Measurements from ENCODE around the gene DPP6.
"Not testable (repeated sequence)": the region's sequence is repeated elsewhere in the genome, so short reads cannot be mapped to it uniquely, and the experiment has no call there.

DPP6 gene

DNA sequence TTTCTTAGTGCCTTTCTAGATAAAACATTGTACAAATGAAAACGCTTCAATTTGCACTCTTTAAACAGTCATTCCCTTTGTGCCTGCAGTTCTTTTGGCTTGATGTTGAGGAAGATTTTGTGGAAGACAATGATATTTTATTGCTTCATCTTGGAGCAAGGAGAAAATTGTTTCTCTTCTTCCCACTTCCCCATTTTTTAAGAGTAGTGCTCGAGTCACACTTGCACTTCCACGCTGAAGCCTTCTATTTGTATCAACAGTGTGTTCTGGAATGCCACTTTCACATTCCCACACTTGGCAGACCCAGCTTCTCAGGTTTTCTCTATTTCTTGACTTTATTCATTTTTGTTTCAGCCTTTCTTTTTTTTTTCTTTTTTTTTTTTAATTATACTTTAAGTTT is 581.4 kb downstream of the DPP6 start:
- no peak for DNase-seq

DNA sequence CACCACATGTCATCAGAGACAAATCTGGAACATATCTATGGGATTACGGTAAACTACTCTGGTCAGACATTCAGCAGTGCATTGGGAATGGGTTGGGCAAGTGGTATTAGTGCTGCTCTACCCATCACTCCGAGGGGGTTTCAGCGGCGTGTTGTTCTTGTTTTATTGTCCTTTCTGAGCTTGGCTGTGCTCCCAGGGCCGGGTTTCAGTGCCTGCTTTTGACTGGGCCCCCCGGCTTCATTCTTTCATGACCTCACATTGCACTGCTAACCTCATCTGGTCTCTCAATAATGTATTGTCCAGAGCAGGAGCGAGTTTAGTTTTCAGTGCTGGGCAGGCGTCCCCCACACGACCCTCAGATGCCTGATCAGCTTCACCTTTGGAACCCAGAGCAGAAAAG is 586.1 kb downstream of the DPP6 start:
- no peak for DNase-seq

DNA sequence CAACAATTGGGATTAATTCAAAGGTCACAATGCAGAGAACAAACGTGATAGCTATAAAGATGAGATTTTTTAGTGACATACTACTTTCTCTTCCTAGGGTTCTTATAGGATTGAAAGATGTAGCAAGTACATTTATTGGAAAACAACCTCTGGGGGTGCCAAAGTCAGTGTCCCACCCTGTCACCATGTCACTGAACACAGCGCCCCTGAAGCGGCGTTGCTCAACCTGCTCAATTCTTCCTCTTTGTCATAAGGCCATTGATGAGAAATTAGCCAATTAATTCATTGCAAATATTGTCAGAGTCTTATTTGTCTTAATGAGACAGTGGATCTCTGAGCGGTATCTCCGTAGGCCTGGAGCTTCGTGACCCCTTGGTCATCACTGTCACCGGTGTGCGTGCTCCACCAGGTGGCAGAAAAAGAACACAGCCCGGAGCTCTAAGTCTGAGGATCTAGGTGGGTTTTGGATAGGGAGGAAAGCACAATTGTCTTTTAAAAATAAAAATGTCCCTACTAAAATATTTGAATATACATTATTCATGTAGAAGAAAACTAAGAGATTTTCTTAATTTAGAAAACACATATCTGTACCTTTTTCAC is 588.2 kb downstream of the DPP6 start:
- no peak for DNase-seq

DNA sequence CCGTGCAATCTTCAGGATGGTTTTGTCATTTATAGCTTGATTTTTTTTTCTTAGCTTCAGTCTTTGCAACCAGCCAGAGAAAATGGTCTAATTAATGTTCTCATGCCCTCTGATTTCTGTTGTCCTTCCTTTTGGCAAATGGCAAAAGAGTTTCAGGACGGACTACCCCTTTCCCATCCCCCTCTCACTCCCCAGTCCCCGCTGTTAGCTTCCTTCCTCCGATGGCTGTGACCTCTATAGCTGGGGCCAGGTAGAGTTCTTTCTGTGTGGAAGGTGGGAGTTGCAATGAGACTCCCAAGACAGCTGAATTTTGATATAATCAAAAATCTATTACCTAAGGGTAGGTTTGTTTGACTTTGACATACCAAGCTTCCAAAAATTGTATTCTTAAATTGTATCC is 588.7 kb downstream of the DPP6 start:
- no peak for DNase-seq

DNA sequence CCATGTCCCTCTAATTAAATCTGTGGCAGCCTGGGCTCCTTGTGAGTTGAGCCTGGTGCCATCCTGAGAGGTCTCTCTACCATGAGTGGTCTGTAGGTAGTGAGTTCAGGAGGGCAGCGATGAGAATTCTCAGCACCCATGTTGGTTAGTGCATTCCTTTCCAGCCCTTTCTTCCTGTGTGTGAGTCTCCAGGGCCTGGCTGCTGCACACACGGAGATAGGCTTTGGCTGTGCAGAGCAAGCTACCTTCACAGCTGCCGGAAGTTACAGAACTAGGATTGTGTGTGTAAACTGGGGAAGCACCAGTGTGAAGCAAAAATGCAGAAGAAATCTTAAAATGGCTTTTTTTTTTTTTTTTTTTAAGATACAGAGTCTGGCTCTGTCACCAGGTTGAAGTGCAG is 592.2 kb downstream of the DPP6 start:
- DNase-seq: no peak

DNA sequence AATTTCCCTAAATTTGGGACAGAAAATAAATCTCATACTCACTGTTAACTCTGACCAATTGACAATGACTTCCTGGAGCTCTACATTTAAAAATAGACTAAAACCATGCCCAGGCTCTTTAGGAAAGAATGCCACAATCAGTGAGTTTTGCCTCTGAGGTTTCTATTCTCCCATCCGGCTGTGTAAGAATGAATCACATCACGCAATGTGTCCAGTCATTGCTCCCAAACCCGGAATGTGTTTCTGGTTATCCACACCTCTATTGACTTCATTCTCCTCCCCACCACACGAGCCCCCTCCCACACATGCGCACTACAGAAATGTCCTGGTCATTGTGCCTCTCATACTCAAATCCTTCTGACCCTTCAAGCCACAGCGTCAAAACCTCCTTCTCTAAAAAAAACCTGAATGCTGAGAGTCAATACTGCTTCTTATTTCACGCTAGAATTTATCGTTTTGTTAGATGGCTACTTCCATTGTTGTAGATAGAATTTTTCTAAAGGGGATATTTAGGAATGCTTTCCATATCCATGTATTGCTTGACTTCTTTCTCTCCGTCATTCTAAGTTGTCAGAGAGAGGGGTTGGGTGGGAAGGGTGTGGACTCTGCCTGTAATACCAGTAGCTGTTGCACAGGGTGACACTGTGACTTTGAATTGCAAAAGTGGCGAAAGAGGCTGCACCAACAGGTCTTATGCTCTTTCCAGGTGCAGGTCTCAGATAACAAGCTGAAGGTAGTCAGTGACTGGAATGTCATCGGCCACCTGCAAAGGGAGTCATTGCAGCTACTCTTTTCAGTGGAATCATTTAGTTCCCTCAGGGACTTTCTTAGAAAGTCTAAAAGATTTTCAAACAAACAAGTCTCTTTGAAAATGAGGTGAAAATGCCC is 594.2 kb downstream of the DPP6 start:
- no peak for DNase-seq

DNA sequence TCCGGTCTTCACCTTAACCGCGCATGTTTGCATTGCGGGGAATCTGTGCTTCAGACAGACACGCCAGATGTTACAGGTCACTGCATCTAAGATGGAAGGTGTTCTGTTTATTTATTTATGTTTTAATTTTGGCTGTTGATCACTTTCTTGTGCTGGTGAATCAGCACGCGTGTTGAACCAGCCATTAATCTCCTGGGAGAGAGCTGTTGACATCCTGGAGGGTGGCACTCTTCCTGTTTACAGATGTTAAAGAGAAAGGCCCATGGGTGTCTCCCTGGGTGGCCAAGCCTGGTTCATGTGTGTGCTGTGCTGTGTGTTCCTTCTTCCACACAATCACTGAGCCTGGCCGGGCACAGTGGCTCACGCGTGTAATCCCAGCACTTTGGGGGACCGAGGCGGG is 595.4 kb downstream of the DPP6 start:
- DNase-seq: no peak

DNA sequence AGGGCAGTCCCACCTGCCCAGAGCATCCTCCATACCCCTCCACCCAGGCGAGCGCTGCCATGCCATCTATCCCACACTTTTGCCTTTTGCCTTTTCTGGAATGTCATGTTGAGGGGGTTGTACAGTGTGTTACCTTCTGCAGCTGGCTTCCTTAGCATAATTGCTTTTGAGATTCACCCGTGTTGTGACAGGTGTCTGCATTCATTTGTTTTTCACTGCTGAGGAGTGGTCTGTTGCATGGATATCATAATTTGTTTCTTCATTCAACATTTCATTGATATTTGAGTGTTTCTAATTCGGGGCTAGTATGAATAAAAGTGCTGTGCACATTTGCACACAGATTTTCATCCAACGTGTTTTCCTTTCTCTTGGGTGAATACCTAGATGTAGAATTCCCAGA is 596.8 kb downstream of the DPP6 start:
- no peak for DNase-seq

DNA sequence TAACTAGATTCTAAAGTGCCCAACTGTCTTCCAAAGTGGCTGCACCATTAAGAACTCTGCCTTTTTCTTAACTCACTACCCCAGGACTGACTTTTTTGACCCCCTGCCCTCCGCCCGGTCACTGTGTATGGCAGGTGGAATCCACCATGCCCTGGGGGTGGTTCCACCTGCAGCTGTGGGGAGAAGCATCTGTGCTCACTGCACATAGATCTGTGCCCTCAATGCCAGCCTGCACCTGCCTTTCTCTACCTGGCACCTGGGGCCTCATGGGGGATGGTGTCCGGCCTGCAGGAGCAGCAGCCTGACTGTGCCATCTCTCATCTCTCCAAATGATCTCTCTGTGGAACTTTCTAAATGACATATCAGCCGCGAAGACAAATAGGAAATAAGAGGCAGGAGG is 597.2 kb downstream of the DPP6 start:
- DNase-seq: no peak

DNA sequence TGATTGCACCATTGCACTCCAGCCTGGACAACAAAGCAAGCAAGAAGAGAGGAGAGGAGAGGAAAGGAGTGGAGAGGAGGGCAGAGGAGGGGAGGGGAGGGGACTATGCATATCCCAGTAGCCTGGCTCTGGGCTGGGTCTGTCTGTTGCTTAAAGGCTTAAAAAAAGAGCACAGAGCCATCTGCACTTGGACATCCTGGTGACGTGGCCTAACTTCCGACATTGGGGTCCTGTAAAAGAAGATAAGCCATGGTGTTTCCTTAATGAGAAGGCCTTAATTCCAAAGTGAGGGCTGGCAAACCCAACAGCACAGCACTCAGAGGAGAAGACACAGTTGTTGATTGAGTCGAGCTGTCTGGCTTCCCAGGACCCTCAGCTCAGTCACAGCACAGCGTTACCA is 598.1 kb downstream of the DPP6 start:
- DNase-seq: no peak

DNA sequence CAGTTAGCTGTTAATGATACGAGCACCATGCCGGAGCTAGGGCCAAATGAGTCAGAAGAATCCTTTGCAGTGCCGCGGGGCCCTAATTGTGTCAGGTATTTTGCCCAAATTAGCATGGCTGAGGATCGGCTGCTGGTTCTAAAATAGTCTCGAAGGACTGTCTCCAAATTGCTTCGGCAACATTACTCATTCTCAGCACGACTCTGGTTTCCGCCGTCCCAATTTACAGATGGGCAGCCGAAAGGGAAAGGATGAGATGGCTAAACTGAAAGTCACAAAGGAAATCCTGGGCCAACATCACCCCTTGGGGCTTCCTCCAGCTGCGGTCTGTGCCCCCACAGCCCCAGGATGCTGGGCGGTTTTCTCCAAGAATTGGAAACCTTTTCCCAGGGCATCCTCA is 599.3 kb downstream of the DPP6 start:
- no peak for DNase-seq

DNA sequence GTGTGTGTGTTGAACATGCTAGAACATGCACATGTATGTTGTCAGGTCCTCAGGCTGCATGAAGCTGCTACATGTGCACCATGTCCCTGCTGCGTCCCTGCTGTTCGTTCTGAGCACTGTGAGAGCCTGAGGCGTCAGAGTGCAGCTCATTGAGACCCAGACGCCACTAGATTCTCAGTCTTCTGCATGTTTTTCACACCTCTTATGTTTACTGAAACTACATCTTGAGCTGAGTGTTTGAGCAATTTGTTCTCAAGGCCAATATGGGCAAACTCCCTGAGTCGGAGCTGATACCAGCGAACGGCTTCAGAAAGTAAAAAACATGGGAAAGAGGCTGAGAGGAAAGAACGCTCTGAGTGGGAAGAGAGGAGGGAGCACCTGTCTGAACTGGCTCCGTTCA is 600.4 kb downstream of the DPP6 start:
- DNase-seq: no peak

DNA sequence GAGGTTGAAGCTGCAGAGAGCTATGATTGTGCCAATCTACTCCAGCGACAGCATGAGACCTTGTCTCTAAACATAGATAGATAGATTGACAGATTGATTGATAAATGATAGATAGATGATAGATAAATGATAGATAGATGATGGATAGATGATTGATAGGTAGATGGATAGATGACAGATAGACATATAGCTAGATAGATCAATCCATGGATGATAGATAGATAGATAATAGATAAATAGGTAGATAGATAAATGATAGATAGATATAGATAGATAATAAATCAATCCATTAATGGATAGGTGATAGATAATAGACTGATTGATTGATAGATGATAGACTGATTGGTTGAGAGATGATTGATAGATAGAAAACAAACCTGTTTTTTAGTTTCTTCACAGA is 601.1 kb downstream of the DPP6 start:
- no peak for DNase-seq

DNA sequence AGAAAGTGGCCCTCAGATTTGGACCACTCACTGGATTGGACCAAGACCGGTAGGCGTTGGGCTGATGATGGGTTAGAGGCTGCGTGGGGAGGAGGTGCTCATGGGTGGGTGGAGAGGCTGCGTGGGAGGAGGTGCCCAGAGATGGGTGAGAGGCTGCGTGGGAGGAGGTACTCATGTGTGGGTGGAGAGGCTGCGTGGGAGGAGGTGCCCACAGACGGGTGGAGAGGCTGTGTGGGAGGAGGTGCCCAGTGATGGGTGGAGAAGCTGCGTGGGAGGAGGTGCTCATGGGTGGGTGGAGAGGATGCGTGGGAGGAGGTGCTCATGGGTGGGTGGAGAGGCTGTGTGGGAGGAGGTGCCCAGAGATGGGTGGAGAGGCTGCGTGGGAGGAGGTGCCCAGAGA is 604.4 kb downstream of the DPP6 start:
- no peak for DNase-seq

DNA sequence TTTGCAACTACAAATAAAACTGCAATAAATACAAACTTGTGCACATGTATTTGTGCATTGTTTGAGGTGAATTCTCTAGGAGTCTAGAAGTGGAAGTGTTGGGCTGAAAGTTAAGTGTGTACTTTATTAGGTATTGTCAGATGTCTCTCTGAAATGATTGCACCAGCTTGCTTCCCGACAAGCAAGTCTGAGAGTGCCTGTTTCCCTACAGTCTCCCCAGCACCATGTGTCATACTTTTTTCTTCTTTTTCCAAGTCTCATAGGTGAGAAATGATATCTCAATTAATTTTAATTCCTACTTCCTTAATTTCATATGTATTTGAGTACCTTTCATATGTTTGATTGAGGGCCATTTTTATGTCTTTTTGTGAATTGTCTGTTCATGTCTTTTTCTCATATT is 614.6 kb downstream of the DPP6 start:
- DNase-seq: no peak

DNA sequence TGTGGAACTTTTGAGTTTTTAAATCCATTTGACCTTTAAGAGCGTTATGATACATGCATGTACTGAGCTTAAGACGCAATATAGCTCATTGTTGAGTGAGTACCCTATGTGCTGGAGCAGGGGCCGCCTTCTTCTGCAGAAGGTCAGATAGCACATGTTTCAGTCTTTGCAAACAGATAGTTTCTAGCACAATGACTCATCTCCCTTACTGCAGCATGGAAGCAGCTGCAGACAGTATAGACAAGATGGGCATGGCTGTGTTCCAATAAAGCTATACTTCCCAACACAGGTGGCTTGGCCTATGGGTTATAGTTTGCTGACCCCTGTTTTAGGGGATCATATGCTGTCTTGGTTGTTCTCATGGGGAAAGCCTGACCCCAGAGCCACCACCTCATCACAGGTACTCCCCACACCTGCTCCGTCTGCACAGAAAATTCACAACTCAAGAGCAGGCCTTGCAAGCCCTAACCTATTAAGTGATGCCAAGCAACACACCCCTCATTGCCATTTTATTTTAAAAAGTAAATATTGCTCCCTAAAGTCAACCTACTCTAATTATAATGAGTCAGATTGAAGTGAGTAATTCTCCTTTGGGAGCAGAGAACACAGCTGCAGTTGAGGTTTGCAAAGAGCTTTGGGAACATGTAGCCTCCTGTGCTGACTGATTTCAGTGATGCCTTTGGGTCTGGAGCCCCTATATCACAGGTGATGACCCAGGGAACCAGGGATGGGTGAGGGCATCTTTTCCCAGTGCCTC is 620.6 kb downstream of the DPP6 start:
- DNase-seq: no peak

DNA sequence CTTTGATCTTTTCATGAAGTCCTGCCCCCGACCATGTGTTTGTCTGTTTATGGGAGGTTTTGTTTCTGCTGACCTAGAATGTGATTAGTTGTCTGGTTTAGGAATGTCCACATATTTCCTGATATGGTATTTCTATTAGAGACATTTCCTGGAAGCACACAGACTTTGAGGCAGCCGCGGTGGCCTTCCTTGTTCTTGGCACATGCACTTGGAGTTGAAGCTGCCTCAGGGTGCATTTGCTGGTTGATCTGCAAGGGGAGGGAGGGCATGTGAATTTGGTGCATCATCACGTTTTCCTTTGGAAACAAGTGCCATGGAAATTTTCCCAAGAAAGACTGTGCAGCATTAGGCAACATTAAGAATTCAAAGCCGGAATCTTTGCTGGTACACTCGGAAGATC is 622.0 kb downstream of the DPP6 start:
- DNase-seq: no peak

DNA sequence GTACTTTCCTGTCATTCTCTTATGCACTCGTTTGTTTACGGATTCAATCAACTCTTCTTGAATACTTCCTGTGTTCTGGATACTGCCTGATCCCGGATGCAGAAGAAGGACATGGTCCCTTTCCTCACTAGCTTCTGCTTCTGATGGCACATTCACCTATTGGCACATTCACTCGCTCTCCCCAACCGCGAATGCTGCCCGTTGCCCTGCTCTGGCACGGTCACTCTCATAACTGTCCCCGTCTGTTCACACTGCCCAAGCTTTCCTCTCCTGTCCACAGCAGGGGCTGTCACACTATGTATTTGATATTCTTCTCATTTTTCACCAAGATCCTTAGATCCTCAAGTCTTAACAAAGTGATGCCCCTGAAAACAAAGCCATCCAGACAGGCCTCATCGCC is 623.4 kb downstream of the DPP6 start:
- DNase-seq: no peak

DNA sequence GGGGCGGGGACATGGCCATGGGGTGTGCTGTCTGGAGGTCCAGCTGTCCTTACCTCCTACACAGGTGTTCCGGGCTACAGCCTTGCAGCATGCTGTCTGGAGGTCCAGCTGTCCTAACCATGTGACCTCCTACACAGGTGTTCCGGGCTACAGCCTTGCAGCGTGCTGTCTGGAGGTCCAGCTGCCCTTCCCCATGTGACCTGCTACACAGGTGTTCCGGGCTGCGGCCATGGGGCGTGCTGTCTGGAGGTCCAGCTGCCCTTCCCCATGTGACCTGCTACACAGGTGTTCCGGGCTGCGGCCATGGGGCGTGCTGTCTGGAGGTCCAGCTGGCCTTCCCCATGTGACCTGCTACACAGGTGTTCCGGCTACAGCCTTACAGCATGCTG is 623.8 kb downstream of the DPP6 start:
- not testable (repeated sequence) for DNase-seq

DNA sequence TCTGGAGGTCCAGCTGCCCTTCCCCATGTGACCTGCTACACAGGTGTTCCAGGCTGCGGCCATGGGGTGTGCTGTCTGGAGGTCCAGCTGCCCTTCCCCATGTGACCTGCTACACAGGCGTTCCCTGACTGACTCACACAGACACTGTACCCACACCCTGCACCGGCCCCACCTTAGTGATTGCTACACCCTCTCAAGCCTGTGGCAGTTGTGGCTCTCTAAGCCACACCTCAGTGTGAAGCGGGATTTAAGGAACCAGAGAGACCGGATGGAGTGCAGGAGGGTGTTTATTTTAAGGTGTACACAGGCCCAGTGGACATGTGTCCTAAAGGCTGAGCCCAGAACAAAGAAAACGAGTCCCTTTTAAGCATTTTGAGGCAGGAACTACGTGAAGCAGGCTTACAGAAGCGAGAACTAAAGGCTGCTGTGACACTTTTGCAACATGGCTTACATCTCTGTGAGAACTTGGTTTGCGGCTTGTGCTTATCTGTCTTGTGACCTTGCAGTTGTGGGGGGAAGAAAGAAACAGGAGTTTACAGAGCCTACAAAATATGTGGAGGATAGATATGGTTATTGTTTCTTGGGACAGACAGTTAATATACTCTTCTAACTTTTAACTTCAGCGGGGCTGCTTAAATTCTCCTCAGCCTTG is 624.4 kb downstream of the DPP6 start:
- no peak for DNase-seq

DNA sequence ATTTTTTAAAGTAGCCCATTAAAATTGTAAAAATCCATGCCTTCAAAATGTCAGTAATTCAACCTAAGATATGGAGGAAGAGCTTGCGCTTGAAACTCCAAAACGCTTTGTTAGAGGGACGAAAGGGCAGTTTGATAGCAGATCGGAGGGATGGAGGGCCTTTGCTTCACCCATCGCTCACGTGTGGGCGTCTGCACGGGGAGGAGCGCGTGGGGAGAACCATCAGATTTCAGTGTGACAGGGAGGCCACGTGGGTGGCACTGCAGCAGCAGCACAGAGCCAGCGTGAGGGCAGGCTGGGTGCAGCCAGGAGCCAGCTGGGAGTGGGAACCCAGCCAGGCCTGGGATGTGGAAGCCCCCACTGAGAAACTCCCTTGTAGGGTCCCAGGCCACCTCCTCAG is 625.3 kb downstream of the DPP6 start:
- no peak for DNase-seq

DNA sequence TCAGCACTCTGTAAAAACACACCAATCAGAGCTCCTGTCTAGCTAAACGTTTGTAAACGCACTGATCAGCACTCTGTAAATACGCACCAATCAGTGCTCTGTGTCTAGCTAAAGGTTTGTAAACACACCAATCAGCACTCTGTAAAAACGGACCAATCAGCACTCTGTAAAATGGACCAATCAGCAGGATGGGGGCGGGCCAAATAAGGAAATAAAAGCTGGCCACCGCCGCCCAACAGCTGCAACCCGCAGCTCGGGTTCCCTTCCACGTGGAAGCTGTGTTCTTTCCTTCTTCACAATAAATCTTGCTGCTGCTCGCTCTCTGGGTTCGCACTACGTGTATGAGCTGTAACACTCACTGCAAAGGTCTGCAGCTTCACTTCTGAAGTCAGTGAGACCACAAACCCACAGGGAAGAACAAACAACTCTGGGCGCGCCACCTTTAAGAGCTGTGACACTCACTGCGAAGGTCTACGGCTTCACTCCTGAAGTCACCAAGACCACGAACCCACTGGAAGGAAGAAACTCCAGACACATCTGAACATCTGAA is 625.9 kb downstream of the DPP6 start:
- DNase-seq: not testable (repeated sequence)

DNA sequence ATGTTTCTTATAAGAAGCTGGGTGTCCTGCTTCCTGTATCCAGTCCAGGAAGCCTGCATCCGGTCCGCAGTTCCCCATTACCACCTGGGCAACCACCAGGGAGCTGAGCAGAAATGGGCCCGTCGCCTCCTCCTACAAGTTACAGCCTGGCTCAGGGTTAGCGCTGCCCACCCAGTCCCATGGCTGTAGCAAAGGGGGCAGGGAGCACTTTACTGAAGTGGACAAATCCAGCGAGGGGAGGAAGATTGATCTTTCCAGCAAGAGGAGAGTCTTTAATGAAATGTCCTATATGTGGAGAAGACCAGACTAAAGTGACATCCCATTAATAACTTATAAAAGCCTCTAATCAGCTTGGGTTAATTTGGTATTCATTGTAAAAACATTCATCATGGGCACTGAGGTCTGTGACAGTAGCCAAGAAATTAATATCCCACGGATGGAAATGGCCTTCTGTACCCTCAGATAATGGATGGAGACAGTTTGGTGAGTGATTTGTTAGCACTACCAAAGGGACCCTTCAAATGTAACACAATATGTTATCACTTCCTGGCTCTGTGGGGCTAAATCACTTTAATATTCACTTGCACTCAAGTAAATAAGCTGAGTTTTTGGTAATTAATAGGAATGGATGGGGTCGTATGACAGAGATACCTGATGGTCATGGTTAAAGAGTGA is 627.3 kb downstream of the DPP6 start:
- no peak for DNase-seq

Measured in DMS79 treated with DMSO at 0.1 percent for 48 hours (cell line).